GM12878 (cell line): ENCODE measurements around the gene FKBP2. TPM values are rescaled to one million over a fixed set of nuclear protein-coding genes. Genes with fewer than 3 reads are reported as not detected.
"Not testable (repeated sequence)": the region's sequence is repeated elsewhere in the genome, so short reads cannot be mapped to it uniquely, and the experiment has no call there.

ENCODE experiments used
- ATAC-seq: fragments of 200-7000 bp; cut with Tn5 transposase; 3 replicates; pipeline ENCODE4 v1.9.1; 2020; ENCODE audit warnings: mild to moderate bottlenecking, moderate library complexity
- BruUV-seq: library from RNA; stranded (reverse); fragments of 400-500 nt; replicated peaks from 2 replicates; lab custom pipeline; 2021; lab: Mats Ljungman, UMichigan
- CTCF ChIA-PET: fragments of 300-600 bp; sonication (Branson Sonifier 250); formaldehyde crosslinking; extraction: SDS; loops from one replicate; lab custom pipeline; 2021; ENCODE audit warnings: inconsistent platforms; lab: Yijun Ruan, JAX
- POLR2A ChIA-PET: fragments of 350-600 bp; formaldehyde crosslinking; extraction: SDS; loops from one replicate; lab custom pipeline; 2021; ENCODE audit warnings: inconsistent platforms; lab: Charles Lee
- RAD21 ChIA-PET: fragments of 300-600 bp; sonication (Branson Sonifier 250); formaldehyde crosslinking; loops from one replicate; lab custom pipeline; 2023; ENCODE audit warnings: antibody characterized with exemption; ENCODE audit not compliant: unreplicated experiment; lab: Charles Lee
- SMC1A ChIA-PET: fragments of 300-600 bp; sonication (Branson Sonifier 250); formaldehyde crosslinking; loops from one replicate; lab custom pipeline; 2023; ENCODE audit not compliant: unreplicated experiment, uncharacterized antibody; lab: Charles Lee
- DNase-seq: peaks from one replicate; pipeline ENCODE4 v3.0.0-alpha.2; 2011; ENCODE audit warnings: low read depth, low spot score
- FAIRE-seq: peaks from 3 replicates; lab custom pipeline; 2011; peaks lifted over from hg19 to GRCh38; lab: Jason Lieb, UNC
- H2AFZ ChIP-seq: 2 replicates; pipeline ENCODE4 v1.6.0; 2011; ENCODE audit warnings: low read depth, low read length, control low read depth; ENCODE audit not compliant: control insufficient read depth
- H3K27ac ChIP-seq: 2 replicates; pipeline ENCODE4 v1.5.1; 2011; ENCODE audit warnings: control low read depth; ENCODE audit not compliant: control insufficient read depth, insufficient read depth
- H3K27me3 ChIP-seq, 2 experiments: replicated peaks in 1 of 2; 2 replicates each; pipeline versions ENCODE4 v1.6.0 to v1.6.1; 2011; ENCODE audit warnings: low read length in 1 of 2; ENCODE audit not compliant: control insufficient read depth in 2 of 2, insufficient read depth in 2 of 2
- H3K36me3 ChIP-seq, 2 experiments: 2 replicates each; pipeline ENCODE4 v1.5.1; 2011; ENCODE audit warnings: low read length in 1 of 2; ENCODE audit not compliant: control insufficient read depth in 2 of 2, insufficient read depth in 2 of 2
- H3K4me1 ChIP-seq: 2 replicates; pipeline ENCODE4 v1.6.1; 2011; ENCODE audit warnings: mild to moderate bottlenecking, low read length, moderate library complexity, mixed read lengths; ENCODE audit not compliant: control insufficient read depth, insufficient read depth
- H3K4me2 ChIP-seq: 2 replicates; pipeline ENCODE4 v1.6.0; 2011; ENCODE audit warnings: control low read depth; ENCODE audit not compliant: control insufficient read depth, insufficient read depth
- H3K4me3 ChIP-seq: fragments of 200-600 bp; sonication (generic); 2 replicates; pipeline ENCODE4 v1.5.1; 2016
- H3K79me2 ChIP-seq: 2 replicates; pipeline ENCODE4 v1.6.0; 2011; ENCODE audit warnings: low read length; ENCODE audit not compliant: control insufficient read depth, insufficient read depth
- H3K9ac ChIP-seq: 2 replicates; pipeline ENCODE4 v1.8.0; 2011; ENCODE audit warnings: low read length, control low read depth, mixed read lengths; ENCODE audit not compliant: control insufficient read depth, insufficient read depth
- H3K9me3 ChIP-seq: replicated peaks from 3 replicates; pipeline ENCODE4 v1.5.1; 2011; ENCODE audit warnings: mild to moderate bottlenecking, low read length; ENCODE audit not compliant: control insufficient read depth, insufficient read depth
- H4K20me1 ChIP-seq: 2 replicates; pipeline ENCODE4 v1.6.0; 2011; ENCODE audit not compliant: control insufficient read depth, insufficient read depth
- BHLHE40 ChIP-seq, 2 experiments: fragments of 450-650 bp in 1 of 2; IDR thresholded peaks; 2 replicates each; pipeline ENCODE4 v1.6.1; 2011 to 2017; ENCODE audit warnings: low read depth in 2 of 2, borderline replicate concordance in 1 of 2, improper control_type of control experiment in 1 of 2, low read length in 1 of 2, mild to moderate bottlenecking in 1 of 2
- GATAD2B ChIP-seq: fragments of 450-650 bp; conservative IDR thresholded peaks from 2 replicates; pipeline ENCODE4 v1.6.1; 2017; ENCODE audit warnings: low read depth, mild to moderate bottlenecking, moderate library complexity
- LARP7 ChIP-seq: fragments of 450-650 bp; IDR thresholded peaks from 2 replicates; pipeline ENCODE4 v1.6.1; 2017; ENCODE audit warnings: mild to moderate bottlenecking
- NKRF ChIP-seq: fragments of 450-650 bp; conservative IDR thresholded peaks from 2 replicates; pipeline ENCODE4 v1.6.1; 2017; ENCODE audit warnings: mild to moderate bottlenecking, moderate library complexity
- NR2C1 ChIP-seq: fragments of 450-650 bp; IDR thresholded peaks from 2 replicates; pipeline ENCODE4 v1.6.1; 2017; ENCODE audit warnings: antibody characterized with exemption, mild to moderate bottlenecking, moderate library complexity
- SMARCA5 ChIP-seq: fragments of 450-650 bp; IDR thresholded peaks from 2 replicates; pipeline ENCODE4 v1.6.1; 2017; ENCODE audit warnings: mild to moderate bottlenecking
- YY1 ChIP-seq: IDR thresholded peaks from 2 replicates; pipeline ENCODE4 v1.6.1; 2011; ENCODE audit warnings: low read depth, mild to moderate bottlenecking, low read length
- WGBS: methylation state at CpG from one replicate; pipeline ENCODE4 v1.1.6; 2016; ENCODE audit warnings: low lambda C conversion rate; ENCODE audit not compliant: insufficient replicate concordance, insufficient coverage; ENCODE audit errors: missing lambda C conversion rate; 5-methylcytosine and 5-hydroxymethylcytosine counted together
- in situ Hi-C: fragments of 300-500 bp; cut with MboI; formaldehyde crosslinking; loops from 9 replicates; pipeline ENCODE4 v1.14.3; 2018; ENCODE audit warnings: mixed read lengths
- intact Hi-C: fragments of 100-400 bp; cut with micrococcal nuclease; formaldehyde crosslinking; loops from one replicate; pipeline ENCODE4 v1.14.2; 2022; ENCODE audit not compliant: unreplicated experiment
- polyA plus RNA-seq, 11 experiments: library from polyadenylated mRNA; depleted of rRNA in 4 of 11; unstranded in 6 of 11; stranded (reverse) in 5 of 11; fragments of >200 nt; fragmentation: Nextera tagmentation in 4 of 11; fragmentation: Illumina TruSeq in 1 of 11; extraction: Ambion mirVana in 4 of 11; extraction: Trizol in 1 of 11; gene quantifications; 1 replicate in 1 of 11; 2 replicates in 10 of 11; pipeline versions ENCODE4 v1.2.1 to v1.2.3, GENCODE V29; 2011 to 2016; ENCODE audit warnings: inconsistent platforms in 2 of 11, missing spikeins in 2 of 11, low read depth in 1 of 11
- total RNA-seq, 4 experiments: library from RNA; depleted of rRNA in 3 of 4; stranded (reverse); fragments of >200 nt in 3 of 4; fragmentation: Illumina TruSeq in 1 of 4; extraction: Trizol in 1 of 4; gene quantifications; 2 replicates each; pipeline versions ENCODE4 v1.2.1 to v1.2.3, GENCODE V29; 2013 to 2021

The FKBP2 gene
- total and polyA plus RNA-seq, 10 of the 15 experiments (the other 5 are each of a cell fraction or from before 2014, with no cell fraction given): 1.8 to 99.7 (median 39.5) TPM

- SMC1A ChIA-PET: interaction anchor here (1.0 to 2.0 kb wide), 4 partner anchors 11 to 42 kb away, joined by 3 to 7 read pairs (median 4); partner anchors contain the start of gene FERMT3
- H4K20me1 ChIP-seq, FAIRE-seq, H3K27me3 ChIP-seq, H3K4me2 ChIP-seq, intact Hi-C loops, DNase-seq, H3K27ac ChIP-seq, ATAC-seq, H3K9ac ChIP-seq, H3K9me3 ChIP-seq, H2AFZ ChIP-seq: not testable (repeated sequence)
- in situ Hi-C loops: loop anchor here (25.0 kb wide), 1 partner anchor 1616 kb away; the partner anchor contains the start of genes CFL1, EFEMP2 and MUS81
- TSS peak; percentile 82 for BruUV-seq
- Histone ChIP-seq H3K79me2 (peaks cover 37% of the 10 kb centered on the region), H3K4me3 (peak overlapping the region; percentile 91), H3K36me3 (peaks cover 0 to 10% of the 10 kb centered on the region in 2 experiments; a peak in 2 of 4 replicates), H3K4me1 (peaks cover 15% of the 10 kb centered on the region)
- POLR2A ChIA-PET: interaction anchor here (1.5 to 7.4 kb wide), 7 partner anchors 13 to 58 kb away, joined by 4 to 82 read pairs (median 11); partner anchors contain the start of genes BAD, DNAJC4, FERMT3 and GPR137
- TF ChIP-seq NKRF (0 out of 2 replicates have a peak, but pooled peaks have one; percentile 77), YY1 (peak; percentile 84), BHLHE40 (IDR thresholded peaks at IDR 0.05; ENCODE audit: borderline replicate concordance in 1 of 2, low read depth in 2 of 2, low read length in 1 of 2) (peak in 1 of 2 experiments; percentile 91; a peak in 2 of 4 replicates), NR2C1 (peak; percentile 43; the same call in 1 of the 2 replicates), SMARCA5 (peak; percentile 93), GATAD2B (0 out of 2 replicates have a peak, but pooled peaks have one; percentile 20), LARP7 (peak; percentile 13; the same call in 1 of the 2 replicates)
- 0% methylated on average over 19 of the region's 43 CpGs for WGBS
- RAD21 ChIA-PET: interaction anchor here (1.2 to 8.6 kb wide), 4 partner anchors 9 to 58 kb away, joined by 3 to 104 read pairs (median 10); partner anchors contain the start of gene FERMT3
- CTCF ChIA-PET: interaction anchor here (0.8 to 6.2 kb wide), 6 partner anchors 20 to 58 kb away, joined by 3 to 66 read pairs (median 4); partner anchors contain the start of genes CATSPERZ, FERMT3, NUDT22 and TRPT1
Measured at GRCh38 chr11:64246621-64246870, 5.7 kb downstream of the FKBP2 start.
